Sigmoid colon (tissue), 4 donors: Measurements from ENCODE around the gene ATP1A2.

Source experiments
- EP300 ChIP-seq, 4 donors: sonication (generic); formaldehyde crosslinking; IDR thresholded peaks; one replicate each; pipeline ENCODE4 v1.6.1; 2017; ENCODE audit warnings: antibody characterized with exemption in 4 of 4
- POLR2A ChIP-seq, 2 donors: fragments of 450-650 bp; IDR thresholded peaks; one replicate each; pipeline ENCODE4 v1.6.1; 2016; ENCODE audit warnings: antibody characterized with exemption in 2 of 2, mild to moderate bottlenecking in 2 of 2, moderate library complexity in 2 of 2
- POLR2AphosphoS5 ChIP-seq, 4 donors: sonication (generic); formaldehyde crosslinking; IDR thresholded peaks; one replicate each; pipeline ENCODE4 v1.6.1; 2017; ENCODE audit warnings: antibody characterized with exemption in 4 of 4
- TF ChIP-seq, protein P1 (sequence below), 4 experiments: fragments of 450-650 bp in 3 of 4; fragments of 200-600 bp in 1 of 4; IDR thresholded peaks; one replicate each; pipeline ENCODE4 v1.5.1; 2016 to 2019; ENCODE audit warnings: antibody characterized with exemption in 4 of 4, mild to moderate bottlenecking in 3 of 4, moderate library complexity in 2 of 4

DNA sequence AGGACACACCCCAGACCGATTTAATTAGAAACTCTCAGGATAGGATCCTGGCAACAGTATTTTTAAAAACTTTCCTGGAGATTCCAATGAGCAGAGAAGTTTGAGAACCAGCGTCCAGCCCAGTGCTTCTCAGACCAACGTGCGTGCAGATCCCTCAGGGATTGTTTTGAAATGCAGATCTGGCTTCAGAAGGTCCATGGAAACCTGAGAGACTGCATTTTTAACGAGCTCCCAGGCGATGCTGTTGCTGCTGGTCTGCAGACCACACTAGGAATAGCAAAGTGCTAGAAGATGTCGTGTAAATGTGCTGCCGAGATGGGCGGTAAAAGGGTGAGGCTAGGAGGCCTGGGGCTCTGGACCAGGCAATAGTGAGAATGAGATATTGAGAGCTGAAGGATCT is 56.4 kb downstream of the ATP1A2 start:
- TF ChIP-seq, protein P1, sequence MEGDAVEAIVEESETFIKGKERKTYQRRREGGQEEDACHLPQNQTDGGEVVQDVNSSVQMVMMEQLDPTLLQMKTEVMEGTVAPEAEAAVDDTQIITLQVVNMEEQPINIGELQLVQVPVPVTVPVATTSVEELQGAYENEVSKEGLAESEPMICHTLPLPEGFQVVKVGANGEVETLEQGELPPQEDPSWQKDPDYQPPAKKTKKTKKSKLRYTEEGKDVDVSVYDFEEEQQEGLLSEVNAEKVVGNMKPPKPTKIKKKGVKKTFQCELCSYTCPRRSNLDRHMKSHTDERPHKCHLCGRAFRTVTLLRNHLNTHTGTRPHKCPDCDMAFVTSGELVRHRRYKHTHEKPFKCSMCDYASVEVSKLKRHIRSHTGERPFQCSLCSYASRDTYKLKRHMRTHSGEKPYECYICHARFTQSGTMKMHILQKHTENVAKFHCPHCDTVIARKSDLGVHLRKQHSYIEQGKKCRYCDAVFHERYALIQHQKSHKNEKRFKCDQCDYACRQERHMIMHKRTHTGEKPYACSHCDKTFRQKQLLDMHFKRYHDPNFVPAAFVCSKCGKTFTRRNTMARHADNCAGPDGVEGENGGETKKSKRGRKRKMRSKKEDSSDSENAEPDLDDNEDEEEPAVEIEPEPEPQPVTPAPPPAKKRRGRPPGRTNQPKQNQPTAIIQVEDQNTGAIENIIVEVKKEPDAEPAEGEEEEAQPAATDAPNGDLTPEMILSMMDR (IDR thresholded peaks at IDR 0.05): no peak
- TF ChIP-seq POLR2A (IDR thresholded peaks at IDR 0.05) (no peak), POLR2AphosphoS5 (IDR thresholded peaks at IDR 0.05) (no peak), EP300 (IDR thresholded peaks at IDR 0.05) (no peak)
